Fibroblast of the conjunctiva (primary cell): ENCODE measurements around the gene SECTM1.

Experiments
- DNase-seq: peaks from one replicate; pipeline ENCODE4 v3.0.0-alpha.2; 2010; ENCODE audit warnings: low read depth

Gene SECTM1

DNA sequence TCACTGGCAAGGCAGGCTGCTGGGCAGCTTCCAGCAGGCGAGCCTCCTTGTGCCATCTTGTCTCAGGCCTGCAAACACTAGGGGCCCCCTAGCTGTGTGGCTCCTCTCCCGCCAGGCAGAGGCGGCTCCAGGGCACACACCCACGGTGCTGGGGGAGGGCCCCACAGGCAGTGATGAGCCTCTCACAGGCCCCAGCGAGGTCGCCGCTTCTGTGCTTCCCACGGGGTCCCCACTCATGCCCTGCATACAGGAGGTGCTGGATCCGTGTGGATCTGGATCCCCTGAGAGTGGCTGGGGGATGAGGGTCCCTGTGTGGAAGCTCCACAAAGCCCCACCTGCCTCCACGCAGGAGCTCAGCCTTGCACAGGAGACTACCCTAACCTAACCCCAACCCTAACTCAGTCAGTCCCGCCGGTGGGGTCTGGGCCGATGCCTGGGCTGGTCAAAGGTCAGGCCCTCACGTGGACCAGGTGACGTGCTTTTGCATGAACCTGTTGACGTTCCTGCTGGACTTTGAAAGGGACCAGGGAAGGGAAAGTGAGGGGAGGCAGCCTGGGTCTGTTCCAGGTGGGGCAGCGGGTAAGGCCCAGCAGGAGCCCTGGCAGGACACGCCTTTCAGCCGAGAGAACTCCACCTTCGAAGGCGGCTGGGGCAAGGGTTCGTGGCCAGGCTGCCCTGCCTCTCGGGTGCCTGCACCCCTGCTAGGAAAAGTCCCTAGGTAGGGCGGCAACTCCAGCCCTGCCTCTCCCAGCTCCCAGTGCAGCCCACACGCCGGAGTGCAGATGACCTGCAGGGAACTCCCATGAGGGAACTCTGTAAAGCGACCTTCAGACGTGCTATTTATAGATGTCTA, 5.2 kb downstream of the SECTM1 start:
- DNase-seq, result no peak

- no peak for DNase-seq
Observed at GRCh38 chr17:82327757-82328140, 5.8 kb downstream of the SECTM1 start.

DNA sequence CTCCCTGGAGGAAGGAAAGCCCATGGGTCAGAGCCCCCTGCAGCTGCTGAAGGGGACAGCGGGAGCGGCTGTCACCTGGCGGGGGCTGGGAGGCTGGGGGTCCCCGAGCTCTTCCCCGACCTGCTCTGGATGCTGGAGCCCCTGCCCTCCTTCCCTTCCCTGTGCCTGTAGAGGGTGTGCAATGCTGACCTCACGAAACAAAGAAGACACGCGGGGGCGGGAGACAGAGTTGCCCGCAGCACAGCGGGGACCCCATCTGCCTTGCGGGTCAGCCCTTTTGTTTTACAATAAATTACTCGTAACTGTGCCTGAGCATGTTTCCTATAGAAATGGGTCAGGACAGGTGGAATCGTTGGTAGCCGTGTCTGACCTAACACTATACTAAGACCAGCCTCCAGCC, 6.3 kb downstream of the SECTM1 start:
- DNase-seq, result no peak

- no peak for DNase-seq
Observed at GRCh38 chr17:82325286-82326180, 8.0 kb downstream of the SECTM1 start.

GRCh38 chr17:82324566-82325285, 8.8 kb downstream of the SECTM1 start:
- DNase-seq, result no peak

DNA sequence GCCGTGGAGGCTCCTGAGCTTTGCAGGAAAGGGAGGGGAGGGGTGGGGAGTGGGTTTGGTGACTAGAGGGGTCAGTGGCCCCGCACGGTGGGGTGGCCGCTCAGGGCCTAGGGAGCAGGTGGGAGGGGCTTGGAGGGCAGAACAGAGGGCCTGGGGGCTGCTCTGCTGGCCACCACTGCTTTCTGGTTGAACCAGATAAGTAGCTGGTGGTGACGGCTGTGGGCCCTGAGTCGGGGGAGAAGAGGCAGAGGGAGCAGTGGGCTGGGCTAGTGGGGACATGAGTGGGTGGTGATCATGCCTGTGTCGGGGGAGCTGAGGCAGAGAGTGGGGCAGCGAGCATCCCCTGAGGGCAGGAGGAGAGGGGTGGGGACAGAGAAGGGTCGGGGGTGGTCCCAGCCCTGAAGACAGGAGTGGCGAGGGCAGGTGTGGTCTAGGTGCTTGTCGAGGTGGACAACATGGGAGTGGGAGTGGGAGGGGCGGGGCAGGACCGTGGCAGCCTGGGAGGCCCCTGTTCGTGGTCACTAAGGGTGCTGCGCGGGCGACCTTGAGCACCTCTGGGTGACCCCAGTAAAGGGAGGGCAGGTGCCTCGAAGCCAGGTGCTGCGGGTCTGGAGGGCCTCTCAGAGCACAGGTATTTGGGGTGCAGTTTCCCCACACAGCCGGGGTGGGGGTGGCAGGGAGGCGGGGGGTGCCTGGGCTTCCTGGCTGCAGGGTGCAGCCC, 9.9 kb downstream of the SECTM1 start:
- DNase-seq, result no peak

DNA sequence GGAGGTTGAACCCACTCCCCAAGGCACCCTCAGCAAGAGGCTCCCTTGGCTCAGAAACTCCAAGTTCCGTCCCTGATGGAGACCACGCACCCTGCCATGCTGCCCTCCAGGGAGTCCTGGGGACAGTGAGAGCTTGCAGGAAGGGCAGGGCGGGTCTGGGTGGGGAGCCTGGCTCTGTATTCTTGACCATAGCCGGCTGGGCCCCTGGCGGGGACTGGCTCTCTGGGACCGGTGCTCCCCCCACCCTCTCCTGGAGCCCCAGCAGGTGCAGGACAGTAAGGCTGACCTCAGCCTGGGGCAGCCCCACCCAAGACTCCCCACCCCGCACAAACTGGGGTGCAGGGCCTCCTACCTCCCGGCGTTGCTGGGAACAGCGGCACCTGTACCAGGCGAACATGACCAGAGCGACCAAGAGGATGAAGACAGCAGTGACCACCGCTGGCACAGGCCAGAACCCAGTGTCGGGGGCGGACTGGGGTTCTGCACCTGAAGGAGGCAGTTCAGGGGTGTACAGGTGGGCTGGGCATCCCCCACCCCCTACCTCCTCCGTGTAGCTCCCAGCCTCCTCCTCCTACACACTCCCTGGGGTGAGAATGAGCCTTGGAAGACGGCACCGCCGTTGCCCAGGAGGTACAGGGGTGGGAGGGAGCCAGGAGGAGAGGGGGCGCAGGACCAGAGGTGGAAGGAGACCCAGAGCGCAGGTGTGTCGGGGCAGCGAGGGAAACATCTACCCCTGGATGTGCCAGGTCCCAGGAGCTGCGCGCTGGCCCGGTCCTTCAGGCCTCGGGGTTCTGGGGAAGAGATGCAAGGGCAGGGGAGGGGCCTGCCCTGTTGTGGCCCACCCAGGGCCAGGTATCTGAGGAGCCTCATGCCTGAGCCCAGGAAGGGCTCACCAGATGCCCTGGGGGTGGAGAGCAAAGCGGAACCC, 10.8 kb downstream of the SECTM1 start:
- no peak for DNase-seq

DNA sequence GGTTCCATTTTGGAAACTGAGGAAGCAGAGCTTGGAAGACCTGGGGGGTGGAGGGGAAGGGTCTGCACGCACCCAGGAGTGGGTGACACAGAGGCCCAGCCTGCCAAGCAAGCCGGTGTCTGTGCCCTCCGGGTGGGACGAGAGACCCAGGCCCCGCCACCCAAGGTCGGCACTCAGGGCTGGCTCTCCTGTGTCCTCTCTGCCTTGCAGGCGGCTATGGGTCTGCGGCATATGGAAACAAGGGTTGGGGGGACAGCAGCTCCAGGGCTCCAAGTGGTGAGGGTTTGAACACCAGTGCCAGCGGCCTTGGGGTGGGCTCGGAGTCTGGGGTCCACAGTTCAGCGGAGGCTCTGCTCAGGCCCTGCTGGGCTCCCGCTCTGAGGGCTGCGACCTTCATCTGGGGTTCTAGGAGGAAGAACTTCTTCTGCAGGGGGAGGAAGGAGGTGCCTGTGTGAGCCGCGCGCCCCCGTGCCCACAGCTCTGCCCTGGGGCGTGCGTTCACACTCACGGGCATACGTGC, 11.6 kb downstream of the SECTM1 start:
- DNase-seq, result no peak

DNA sequence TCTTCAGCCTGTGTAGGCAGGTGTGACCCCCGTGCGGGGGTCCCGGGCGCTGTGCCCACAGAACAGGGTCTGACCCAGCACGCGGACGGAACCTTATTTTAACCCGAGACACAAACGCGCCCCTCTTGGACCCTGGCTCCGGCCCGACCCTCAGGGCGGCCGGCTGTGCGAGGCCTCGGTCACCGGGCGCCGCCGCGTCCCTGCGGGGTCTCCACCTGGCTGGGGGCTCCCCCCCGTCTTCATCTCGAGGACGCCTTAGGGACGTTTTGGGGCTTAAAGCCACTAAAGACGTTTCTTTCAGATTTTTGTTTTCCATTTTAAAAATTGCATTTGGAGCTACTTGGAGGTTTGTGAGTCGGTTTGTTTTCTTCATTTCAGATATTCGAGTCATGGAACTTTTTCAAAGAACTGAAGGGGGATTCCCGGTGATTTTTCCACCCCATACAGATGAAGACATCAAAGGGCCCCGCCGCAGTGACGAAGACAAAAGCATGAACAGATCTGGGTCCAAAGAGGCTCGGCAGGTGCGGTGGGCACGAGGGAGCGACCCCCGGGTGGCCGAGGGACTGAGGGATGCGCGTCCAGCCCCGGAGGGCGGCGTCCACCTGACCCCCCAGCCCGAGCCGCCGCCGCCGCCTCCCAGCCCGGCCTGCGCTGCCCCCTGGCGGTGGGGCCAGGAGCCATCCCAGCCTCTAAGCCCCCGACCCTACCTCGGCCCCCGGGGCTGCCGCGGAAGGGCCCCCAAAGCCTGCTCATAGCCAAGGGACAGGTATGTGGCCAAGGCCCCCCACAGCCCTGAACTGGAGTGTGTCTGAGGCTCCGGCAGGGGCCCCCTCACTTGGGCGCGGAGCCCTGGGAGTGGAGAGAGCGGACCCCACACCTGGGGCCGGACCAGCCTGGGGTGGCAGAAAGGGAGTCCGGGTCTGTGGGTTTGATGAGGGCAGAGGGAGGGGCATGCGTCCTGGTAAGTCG, 12.3 kb downstream of the SECTM1 start:
- DNase-seq, result no peak

- DNase-seq, result no peak
Observed at GRCh38 chr17:82320140-82320840, 13.3 kb downstream of the SECTM1 start.

- DNase-seq, result no peak
Observed at GRCh38 chr17:82319619-82320062, 13.9 kb downstream of the SECTM1 start.

DNA sequence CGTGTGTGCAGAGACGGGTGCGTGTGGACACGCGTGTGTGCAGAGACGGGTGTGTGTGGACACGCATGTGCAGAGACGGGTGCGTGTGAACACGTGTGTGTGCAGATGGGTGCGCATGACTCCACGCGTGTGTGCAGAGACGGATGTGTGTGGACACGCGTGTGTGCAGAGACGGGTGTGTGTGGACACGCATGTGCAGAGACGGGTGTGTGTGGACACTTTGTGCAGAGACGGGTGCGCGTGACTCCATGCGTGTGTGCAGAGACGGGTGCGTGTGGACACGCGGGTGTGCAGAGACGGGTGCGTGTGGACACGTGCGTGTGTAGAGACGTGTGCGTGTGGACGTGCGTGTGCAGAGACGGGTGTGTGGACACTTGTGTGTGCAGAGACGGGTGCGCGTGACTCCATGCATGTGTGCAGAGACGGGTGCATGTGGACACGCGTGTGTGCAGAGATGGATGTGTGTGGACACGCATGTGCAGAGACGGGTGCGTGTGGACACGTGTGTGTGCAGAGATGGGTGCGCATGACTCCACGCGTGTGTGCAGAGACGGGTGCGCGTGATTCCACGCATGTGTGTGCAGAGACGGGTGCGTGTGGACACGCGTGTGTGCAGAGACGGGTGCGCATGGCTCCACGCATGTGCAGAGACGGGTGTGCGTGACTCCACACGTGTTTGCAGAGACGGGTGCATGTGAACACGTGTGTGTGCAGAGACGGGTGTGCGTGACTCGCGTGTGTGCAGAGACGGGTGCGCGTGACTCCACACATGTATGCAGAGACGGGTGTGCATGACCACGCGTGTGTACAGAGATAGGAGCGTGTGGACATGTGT, 14.6 kb downstream of the SECTM1 start:
- no peak for DNase-seq

- DNase-seq, result no peak
Observed at GRCh38 chr17:82318169-82318498, 15.4 kb downstream of the SECTM1 start.

GRCh38 chr17:82317394-82318168, 16.0 kb downstream of the SECTM1 start, which contains the start of gene CD7:
CD7 (minus strand) TSS chr17:82317608; CDS start chr17:82317495, 113 bp downstream.
- DNase-seq, result no peak

GRCh38 chr17:82316651-82317393, 16.7 kb downstream of the SECTM1 start:
- DNase-seq, result no peak
